T-helper 2 cell treated with Interferon-gamma antibody and Interleukin-4, amounts not matched to agents 100 ng/mL and 5 ng/mL, for 36 hours (primary cell): ENCODE measurements around the gene PPP1R9B. TPM values are rescaled to one million over a fixed set of nuclear protein-coding genes. Genes with fewer than 3 reads are reported as not detected.

ENCODE experiments used
- intact Hi-C: fragments of 100-400 bp; cut with micrococcal nuclease; formaldehyde crosslinking; loops from one replicate; pipeline ENCODE4 v1.15.1; 2023
- total RNA-seq: library from RNA; stranded (reverse); gene quantifications from 2 replicates; pipeline ENCODE4 v1.2.3, GENCODE V29; 2022

The PPP1R9B gene
- total RNA-seq, 1 donor from 2014 or later = 160 TPM

DNA sequence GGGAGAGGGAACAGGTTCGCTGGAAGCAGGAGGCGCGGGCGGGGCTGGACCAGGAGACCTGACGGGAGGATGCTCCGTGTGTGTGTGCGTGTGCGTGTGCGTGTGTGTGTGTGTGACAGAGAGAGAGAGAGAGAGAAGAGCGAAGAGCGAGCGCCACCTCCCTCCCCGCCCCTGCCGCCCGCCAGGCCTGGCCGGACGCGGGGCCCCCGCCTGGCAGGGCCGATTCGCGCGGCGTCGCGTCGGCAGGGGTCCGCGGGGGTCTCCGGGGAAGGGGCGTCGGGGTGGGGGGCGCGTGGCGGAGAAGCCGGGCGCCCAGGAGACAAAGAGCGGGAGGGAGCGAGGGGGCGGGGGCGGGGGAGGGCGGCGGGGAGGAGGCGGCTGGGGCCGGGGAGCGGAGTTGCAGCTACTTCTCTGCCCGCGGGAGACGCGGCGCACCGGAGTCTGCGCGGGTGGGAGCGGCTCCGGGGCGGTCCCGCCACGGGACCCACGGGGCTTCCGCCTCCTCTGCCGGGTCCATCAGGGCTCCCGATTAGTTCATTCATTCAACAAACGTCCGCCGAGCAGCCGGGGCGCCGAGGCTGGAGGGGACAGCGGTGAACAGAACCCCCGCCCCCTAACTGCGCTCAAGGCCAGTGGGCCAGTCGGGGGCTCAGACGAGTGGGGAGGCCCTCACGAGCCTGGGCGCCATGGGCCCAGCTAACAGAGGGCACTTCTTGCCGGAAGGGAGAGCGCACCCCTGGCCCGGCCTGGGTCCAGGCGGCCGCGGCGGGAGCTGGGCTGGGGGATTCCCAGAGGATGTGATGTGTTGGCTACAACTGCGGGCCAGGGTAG is 20.5 kb downstream of the PPP1R9B start, which contains the start of gene SAMD14:
Gene SAMD14, minus strand, starts transcription at position 433 of the 831 bp plus-strand sequence. CDS start 5,201 bp downstream, outside the sequence.
- intact Hi-C loops = loop anchor here (5.0 kb wide), 1 partner anchor 52 kb away; no protein-coding TSS in a partner anchor

DNA sequence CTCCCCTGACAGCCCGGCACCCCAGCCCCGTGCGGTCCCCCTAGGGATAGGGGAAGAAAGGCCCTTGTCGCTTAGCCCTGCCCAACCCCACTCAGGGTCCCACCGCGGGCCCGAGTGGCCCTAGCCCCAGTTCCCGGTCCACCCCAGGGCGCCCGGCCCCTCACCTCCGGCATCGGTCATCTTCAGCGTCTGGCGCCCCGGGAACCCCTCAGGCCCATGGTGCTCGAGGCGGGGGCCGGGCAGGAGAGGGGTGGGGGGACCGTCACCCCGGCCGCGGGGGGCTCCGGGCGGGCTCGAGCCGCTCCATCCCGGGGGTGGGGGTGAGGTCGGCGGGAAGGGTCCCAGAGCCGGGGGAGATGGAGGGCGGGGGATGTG is 21.1 kb downstream of the PPP1R9B start:
- intact Hi-C loops = loop anchor here (5.0 kb wide), 1 partner anchor 53 kb away; no protein-coding TSS in a partner anchor

DNA sequence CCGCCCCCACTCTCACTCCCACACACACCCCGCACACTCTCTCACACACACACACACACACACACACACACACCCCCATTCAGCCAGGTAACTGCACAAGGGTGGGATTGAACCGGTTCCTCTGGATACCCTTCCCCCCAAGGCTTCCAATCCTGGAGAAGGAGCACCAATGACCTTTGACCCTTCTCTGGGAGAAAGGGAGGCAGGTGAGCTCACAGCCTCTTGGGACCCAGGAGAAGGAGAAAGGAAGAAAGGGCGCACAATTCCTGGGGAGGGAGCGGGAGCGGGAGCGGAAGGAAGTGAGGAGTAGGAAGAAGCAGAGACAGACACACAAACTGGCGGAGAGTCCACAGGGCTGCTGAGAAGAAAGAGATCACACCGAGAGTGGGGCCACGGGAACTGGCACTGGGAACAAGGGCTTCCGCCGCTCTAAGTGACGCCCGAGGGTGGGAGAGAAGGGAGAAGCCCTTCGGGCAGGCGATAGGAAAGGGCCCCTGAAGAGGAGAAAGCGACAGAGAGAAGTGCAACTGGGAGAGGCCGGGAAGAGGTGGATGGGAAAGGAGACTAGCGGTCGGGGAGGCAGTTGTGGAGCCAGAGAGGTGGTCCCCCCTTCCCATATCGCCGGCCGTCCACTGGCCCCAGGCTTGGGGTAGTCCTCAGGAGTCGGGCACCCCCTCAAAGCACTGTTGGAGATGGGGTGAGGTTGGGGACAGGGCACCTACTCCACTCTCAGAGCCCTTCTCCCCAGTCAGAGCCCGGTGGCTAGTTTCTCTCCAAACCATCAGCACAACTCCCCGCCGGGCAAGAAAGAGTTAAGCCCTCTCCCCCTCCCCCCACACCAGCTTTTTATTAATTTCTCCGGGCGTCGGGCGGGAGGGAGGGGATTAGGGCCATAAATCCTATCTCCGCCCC is 21.8 kb downstream of the PPP1R9B start:
- intact Hi-C loops = loop anchor here (5.0 kb wide), 1 partner anchor 54 kb away; no protein-coding TSS in a partner anchor

DNA sequence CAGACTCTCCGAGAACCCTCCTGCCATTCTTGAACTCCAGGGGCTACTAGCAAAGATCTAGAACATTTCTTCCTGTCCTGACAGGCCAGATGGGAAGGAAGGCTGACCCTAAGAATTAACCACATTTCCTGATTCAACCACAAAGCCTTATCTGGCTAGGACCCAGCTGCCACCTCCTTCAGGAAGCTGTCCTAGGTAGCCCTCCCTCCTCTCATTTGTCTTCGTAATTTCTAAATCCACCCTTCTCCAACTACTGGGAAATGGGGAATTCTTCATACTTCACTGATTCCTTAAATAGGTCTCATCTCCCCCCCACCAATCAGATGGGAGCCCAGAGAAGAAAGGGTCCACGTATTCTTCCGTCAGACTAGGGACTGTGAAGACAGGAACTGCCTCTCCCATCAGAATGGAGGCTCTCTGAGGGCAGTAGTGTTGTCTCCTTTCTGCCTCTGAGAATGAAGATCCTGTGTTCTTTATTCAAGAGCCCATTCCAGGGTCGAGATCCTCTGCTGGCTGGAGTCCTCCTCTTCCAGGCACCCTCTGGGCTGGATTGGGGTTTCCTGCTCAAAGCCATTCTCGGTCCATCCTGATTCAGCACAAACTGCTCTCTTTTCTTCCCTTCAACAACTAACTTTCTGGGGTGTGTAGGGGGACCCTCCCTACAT is 22.6 kb downstream of the PPP1R9B start:
- intact Hi-C loops = loop anchor here (5.0 kb wide), 1 partner anchor 54 kb away; no protein-coding TSS in a partner anchor

DNA sequence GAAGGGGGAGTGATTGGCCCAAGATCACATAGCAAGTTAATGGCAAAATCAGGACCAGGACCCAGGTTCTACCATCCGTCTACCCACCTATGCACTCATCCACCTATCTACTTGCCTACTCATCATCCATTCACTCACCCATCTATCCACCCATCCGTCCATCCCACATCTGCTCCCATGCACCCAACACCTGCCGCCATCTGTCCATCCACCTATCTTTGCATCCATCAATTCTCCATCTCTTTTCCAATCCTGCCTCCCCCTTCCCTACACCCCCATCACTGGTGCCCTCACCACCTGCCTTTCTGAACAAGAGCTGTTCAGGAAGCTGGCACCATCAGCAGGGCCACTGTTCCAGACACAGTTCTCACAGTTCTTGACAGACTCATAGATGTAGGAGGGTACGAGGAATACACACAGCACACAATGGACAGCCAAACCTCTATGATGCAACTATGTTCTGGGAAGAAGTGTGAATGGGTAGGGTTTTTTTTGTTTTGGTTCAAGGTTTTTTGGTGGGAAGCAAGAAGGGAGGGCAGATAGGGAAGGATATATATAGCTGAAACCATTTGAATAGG is 25.0 kb downstream of the PPP1R9B start:
- intact Hi-C loops = loop anchor here (5.0 kb wide), 1 partner anchor 57 kb away; no protein-coding TSS in a partner anchor

DNA sequence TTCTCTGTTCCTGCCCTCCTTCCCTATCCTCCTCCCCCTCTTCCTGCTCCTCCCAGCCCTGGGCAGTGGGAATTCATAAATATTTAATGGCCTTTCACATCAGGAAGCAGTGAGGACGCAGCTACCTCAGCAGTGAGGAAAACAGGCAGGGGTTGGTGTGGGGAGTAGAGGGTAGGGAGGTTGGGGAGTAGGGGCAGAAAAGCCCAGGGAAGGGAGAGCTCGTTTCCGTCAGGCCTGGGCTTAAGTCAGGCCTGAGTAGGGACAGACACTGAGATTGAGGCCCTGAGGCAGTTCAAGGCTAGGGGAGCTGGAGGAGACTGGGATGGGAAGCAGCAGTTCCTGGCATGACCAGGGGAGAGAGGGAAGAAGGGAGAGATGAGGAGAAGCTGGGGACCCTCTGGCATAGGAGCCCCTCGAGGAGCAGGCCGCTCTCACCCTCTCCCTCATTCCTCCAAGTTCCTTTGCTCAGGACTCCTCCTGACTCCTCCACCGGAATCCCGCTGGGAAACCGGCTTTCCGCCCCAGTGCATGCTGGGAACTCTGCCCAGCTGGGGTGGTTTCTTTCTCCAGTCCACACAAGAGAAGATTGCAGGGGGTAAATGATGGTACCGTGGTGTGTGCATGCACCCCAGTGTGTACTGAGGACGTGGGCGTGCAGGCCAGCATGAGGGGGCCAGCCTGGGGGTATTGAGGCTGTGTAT is 26.7 kb downstream of the PPP1R9B start:
- intact Hi-C loops = no loop called here

DNA sequence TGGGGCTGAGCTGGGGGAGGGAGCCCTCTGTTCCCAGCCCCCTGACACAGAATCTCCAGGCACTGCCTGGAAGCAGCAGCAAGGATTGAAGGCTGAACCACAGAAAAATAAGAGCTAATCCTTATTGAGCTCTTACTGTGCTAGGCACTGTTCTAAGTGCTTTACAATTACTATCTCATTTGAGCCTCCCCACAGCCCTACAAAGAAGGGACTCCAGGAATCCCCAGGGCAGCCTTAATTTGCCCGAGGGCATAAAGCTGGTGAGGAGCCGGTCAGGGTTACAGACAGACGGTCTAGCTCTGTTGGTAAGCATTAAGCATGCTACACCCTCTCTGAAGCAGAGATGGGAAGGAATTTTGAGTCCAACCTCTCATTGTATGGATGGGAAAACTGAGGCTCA is 27.5 kb downstream of the PPP1R9B start:
- intact Hi-C loops = no loop called here

DNA sequence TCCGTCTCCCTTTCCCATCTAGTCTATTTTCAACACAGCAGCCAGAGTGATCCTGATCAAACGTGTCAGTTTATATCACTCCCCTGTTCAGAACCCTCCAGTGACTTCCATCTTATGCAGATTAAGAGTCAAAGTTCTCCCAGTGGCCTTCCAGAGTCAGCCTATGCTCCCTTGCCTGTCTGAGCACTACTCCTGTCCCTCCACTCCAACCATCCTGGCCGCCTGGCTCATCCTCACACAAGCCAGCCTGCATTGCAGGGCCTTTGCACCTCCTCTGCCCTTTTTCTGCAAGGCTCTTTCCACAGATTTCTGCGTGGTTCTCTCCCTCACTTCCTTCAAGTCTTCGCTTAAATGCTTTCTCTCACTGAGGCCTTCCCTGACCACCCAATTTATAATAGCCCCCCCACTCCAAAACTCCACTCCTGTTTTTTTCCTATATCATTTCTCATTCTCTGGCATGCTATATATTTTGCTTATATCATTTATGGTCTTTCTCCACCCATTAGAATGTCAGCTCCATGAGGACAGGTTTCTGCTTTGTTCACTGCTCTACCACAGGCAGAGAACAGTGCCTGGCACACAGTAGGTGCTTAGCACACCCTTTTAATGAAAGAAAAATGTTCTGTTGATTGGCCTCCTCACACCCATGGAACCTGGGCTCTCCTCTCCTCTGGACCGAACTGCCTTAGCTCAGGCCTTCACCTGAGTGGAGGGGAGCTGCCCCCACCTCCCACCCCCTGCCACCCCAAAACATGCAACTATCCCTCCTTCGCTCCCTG is 29.8 kb downstream of the PPP1R9B start:
- intact Hi-C loops = no loop called here

DNA sequence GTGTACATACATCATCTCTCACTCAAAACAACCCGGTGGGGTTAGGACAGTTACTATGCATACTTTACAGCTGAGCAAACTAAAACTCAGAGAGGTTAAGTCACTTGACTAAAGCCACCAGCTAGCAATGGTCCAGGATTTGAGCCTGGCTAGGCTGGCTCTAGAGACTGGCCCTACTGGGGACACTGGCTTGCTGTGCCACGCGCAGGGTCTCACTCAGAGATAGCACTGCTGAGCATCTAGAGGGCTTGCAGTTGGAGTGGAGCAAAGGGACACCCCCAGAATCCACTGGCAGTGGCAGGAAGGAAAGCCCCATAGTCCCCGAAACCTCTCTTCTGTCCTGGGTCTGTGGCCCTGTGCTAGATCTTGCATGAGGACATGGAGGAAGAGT is 31.7 kb downstream of the PPP1R9B start:
- intact Hi-C loops = loop anchor here (10.0 kb wide), 1 partner anchor 156 kb away; the partner anchor contains the start of gene TMEM92

DNA sequence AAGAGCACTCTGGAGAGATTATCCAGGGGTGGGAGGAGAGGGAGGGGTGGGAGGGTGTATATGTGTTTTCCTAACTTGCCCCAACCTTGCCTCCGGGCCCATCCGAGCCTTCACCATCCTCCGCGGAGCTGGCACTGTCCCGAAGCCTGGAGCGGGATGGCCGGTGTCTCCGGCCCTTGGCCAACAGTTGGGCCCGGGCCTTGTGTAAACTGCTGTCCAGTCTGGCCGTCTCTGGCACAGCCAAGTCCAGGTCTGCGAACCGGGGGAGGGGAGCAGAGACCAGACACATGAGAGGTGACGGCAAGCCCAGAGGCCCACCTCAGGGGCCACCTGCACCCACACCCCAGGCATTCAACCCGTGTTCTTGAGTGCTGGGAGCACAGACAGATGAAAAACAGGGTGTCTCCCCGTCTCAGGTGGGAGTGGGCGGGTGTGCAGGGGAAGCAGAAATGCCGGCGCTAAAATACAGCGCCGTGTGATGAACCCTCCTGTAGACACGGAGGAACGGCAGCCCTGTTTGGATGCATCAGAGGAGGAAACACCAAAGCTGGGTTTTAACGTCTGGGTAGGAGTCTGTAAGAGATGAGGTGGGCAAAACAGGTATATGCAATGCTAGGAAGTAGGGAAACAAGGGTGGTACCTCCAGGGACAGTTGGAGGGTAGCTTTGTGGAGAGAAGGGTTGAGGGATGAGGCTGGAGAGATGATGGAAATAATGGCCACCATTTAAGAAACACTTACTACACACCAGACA is 32.2 kb downstream of the PPP1R9B start:
- intact Hi-C loops = loop anchor here (10.0 kb wide), 1 partner anchor 157 kb away; the partner anchor contains the start of gene TMEM92

DNA sequence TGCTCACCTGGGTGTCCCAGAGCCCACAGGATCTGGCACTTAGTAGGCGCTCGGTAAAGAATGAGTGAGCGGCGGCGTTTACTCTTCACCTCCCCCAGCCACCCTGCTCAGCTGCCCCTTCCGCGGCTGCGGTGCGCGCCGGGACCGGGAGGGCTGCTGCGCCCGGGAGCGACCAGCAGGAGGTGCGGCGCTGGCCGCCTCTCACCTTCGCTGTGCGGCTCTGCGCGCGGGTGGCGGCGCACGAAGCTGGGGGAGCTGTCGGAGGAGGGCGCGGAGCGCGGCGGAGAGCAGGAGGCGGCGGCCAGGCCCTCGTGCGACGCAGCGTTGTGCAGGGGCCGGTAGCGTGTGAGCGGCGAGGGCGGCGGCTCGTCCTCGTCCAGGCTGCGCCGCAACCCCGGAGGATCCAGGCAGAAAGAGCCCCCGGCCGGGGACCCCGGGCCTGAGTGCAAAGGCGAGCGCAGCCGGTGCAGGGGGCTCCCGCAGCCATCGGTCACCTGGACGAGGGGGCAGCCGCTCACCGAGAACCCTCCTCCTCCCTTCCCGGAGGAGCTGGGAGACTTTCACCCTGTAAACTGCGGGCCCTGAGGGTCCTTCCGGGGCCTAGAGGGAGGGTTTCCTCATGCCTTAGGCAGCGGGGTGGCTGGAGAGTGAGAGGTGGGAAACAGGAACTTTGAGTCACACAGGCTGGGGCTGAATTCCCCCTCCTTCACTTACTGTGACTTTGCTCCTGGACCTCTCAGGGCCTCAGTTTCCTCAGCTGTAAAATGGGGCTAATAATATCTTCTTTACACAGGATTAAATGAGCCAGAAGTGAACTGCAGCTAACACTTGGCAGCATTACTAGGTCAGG is 33.0 kb downstream of the PPP1R9B start:
- intact Hi-C loops = loop anchor here (2.0 to 10.0 kb wide), 2 partner anchors 43 to 157 kb away; partner anchors contain the start of gene TMEM92

DNA sequence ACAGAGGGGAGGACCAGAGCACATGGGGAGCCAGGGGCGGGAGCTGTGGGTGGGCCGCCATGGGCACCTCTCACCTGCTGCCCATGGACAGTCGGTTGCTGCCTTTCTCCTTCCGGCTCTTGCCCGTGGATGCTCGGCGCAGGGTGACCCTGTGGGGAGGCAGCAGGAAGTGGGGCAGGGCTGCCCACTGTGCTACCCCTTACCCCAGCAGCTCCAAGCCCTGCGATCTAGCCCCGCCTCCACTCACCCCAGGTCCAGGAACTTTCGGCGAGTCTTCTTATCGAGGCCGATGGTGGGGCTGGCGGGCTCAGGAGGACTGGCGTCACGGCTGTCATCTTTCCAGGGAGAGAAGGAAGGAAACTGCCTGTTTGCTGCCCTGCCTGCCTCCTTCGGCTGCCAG is 34.7 kb downstream of the PPP1R9B start:
- intact Hi-C loops = loop anchor here (2.0 to 10.0 kb wide), 2 partner anchors 45 to 159 kb away; partner anchors contain the start of gene TMEM92

DNA sequence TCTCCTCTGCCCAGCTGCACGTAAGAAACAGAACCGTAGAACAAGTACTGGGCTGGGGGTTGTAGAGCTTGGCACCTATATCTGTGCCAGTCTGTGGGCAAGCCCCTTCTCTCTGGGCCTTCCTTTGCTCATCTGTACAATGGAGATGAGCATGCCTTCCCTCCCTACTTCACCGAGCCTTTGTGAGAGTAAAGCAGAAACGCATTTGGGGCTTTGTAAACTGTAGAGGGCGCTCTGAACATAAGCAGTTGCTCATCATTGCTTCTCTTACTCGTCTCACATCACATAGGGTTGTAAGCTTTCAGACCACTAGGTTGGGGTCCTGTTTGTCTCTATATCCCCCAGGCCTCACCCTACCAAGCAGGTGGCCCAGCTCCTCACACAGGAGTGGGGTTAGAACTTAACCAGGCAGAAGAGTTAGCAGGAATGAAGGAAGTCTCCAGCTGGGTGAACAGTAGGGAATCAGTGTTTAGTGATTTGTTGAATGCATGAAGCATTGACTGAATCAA is 35.6 kb downstream of the PPP1R9B start:
- intact Hi-C loops = loop anchor here (10.0 kb wide), 1 partner anchor 160 kb away; the partner anchor contains the start of gene TMEM92

DNA sequence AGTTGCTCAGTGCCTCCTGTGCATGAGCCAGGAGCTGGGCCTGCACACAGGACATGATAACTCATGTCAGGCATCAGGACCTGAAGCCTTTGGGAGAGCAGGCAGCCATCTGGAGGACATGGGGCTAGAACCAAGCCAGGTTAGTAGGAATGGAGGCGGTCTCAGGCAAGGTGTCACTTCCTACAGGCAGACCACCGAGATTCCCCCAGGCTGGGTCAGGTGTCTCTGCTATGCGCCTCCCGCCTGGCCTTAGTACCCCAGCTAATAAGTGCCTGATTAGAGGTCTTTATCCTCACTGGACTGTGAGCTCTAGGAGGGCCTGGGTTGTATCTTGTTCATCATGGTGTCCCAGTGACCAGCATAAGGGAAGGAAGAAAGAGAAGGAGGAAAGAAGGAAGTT is 36.1 kb downstream of the PPP1R9B start:
- intact Hi-C loops = loop anchor here (10.0 kb wide), 1 partner anchor 160 kb away; the partner anchor contains the start of gene TMEM92

DNA sequence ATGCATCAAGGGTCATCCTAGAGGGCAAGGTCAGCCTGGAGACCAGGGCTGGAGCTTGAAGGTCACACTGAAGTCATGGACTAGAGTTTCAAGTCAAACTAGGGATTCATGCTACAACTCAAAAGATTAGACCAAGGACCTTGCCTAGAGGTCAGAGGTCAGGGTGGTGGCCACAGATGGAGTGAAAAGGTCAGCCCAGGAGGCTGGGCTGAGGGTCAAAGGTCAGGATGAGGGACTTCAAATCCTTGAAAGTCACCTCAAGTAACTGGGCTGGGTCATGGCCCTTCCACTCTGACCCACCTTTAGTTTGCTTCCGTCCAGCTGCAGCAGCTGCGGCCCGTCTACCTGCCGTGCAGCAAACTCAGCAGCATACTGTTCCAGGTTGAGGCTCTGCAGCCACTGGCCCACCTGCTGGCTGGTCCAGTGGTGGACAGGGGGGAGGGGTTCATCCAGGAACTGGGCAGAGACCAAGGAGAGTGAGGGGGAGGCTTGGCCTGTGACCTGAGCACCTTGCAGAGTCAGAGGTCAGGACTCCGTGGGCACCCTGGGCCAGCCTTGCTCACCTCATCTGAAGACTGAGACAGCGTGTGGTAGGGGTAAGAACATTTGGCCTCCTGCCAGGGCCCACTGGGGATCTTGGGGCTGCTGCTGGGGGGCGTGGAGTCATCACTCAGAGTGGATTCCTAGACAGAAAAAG is 36.7 kb downstream of the PPP1R9B start:
- intact Hi-C loops = loop anchor here (10.0 kb wide), 1 partner anchor 161 kb away; the partner anchor contains the start of gene TMEM92

DNA sequence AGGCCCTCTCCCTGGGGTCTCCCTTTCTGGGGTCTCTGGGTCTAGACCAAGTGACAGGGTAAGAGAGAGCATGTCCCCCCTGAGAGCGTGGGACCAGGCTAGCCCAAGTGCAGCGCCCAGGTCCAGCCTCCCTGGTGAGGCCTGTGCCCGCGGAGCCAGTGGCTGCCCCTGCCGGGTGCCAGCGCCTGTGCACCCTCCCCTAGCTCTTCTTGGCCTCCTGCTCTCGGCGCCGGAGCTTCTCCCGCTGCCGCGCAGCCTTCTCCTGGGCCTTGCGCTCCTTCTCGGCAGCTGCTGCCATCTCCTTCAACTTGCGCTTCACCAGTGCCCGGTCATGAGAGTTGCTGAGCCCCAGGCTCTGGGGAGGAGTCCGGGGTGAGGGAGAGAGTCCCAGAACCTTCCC is 37.8 kb downstream of the PPP1R9B start:
- intact Hi-C loops = loop anchor here (10.0 kb wide), 1 partner anchor 162 kb away; the partner anchor contains the start of gene TMEM92
